Peyer's patch (tissue), 4 donors: ENCODE data around the gene TMEM125.

Experiments used
- POLR2A ChIP-seq, 2 donors: fragments of 450-650 bp; IDR thresholded peaks; one replicate each; pipeline ENCODE4 v1.5.1; 2017; ENCODE audit warnings: antibody characterized with exemption in 2 of 2, mild to moderate bottlenecking in 2 of 2, moderate library complexity in 2 of 2
- TF ChIP-seq, protein P1 (sequence below), 6 experiments: fragments of 450-650 bp in 4 of 6; fragments of 200-600 bp in 2 of 6; sonication (generic) in 1 of 6; IDR thresholded peaks; one replicate each; pipeline ENCODE4 v1.5.1; 2017 to 2019; ENCODE audit warnings: antibody characterized with exemption in 6 of 6, mild to moderate bottlenecking in 3 of 6, moderate library complexity in 1 of 6

DNA sequence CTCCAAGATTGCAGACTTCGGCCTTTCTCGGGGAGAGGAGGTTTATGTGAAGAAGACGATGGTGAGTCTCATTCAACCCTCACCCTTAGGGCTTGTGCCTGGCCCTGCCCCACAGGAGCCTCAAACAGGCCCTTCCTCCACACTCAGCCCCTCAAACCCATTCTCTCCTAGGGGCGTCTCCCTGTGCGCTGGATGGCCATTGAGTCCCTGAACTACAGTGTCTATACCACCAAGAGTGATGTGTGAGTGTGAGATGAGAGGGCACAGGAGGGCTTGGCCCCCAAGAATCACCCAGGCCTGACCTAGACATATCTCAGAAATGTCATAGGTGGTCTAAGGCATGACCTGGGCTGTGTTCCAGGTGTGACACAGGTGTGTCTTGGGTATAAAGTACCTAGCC lies 49.5 kb downstream of the TMEM125 start:
- TF ChIP-seq, protein P1, sequence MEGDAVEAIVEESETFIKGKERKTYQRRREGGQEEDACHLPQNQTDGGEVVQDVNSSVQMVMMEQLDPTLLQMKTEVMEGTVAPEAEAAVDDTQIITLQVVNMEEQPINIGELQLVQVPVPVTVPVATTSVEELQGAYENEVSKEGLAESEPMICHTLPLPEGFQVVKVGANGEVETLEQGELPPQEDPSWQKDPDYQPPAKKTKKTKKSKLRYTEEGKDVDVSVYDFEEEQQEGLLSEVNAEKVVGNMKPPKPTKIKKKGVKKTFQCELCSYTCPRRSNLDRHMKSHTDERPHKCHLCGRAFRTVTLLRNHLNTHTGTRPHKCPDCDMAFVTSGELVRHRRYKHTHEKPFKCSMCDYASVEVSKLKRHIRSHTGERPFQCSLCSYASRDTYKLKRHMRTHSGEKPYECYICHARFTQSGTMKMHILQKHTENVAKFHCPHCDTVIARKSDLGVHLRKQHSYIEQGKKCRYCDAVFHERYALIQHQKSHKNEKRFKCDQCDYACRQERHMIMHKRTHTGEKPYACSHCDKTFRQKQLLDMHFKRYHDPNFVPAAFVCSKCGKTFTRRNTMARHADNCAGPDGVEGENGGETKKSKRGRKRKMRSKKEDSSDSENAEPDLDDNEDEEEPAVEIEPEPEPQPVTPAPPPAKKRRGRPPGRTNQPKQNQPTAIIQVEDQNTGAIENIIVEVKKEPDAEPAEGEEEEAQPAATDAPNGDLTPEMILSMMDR (IDR thresholded peaks at IDR 0.05): no peak
- TF ChIP-seq POLR2A (IDR thresholded peaks at IDR 0.05): no peak
